Measurements from ENCODE around the gene MAJIN. TPM values are rescaled to one million over a fixed set of nuclear protein-coding genes. Genes with fewer than 3 reads are reported as not detected.

MAJIN gene
- total and polyA plus RNA-seq, 2 experiments from 2014 or later = not detected

- Histone ChIP-seq H3F3A (replicated peaks; ENCODE audit: low read depth) (no peaks in the 10 kb centered on the region), H3K79me2 (replicated peaks; ENCODE audit: insufficient read depth) (no peaks in the 10 kb centered on the region), H2AFZ (no peak overlapping the region), H3K4me1 (ENCODE audit: insufficient read depth) (no peaks in the 10 kb centered on the region), H3K36me3 (ENCODE audit: insufficient read depth) (no peaks in the 10 kb centered on the region), H4K20me1 (replicated peaks; ENCODE audit: insufficient read depth) (no peaks in the 10 kb centered on the region), H3K27me3 (ENCODE audit: insufficient read depth) (no peaks in the 10 kb centered on the region), H3K9me2 (ENCODE audit: insufficient read depth) (no peaks in the 10 kb centered on the region), H3K4me3 (no peak overlapping the region), H3K27ac (ENCODE audit: low read depth) (no peak overlapping the region), H3K4me2 (no peak overlapping the region)
- TF ChIP-seq REST (IDR thresholded peaks at IDR 0.05; ENCODE audit: unreplicated experiment) (no peak), EZH2phosphoT487 (IDR thresholded peaks at IDR 0.05; ENCODE audit: unreplicated experiment) (no peak), POLR2AphosphoS5 (IDR thresholded peaks at IDR 0.05; ENCODE audit: low read depth) (no peak), STAT1 (IDR thresholded peaks at IDR 0.05; ENCODE audit: unreplicated experiment) (no peak), EZH2 (IDR thresholded peaks at IDR 0.05; ENCODE audit: low read depth, unreplicated experiment) (no peak)
- Mint-ChIP-seq H3K27me3 (ENCODE audit: insufficient read depth, low read depth, poor library complexity) (peaks cover 3% of the 10 kb centered on the region), H3K4me3 (no peak overlapping the region), H3K9me3 (no peaks in the 10 kb centered on the region), H3K36me3 (ENCODE audit: low read depth) (no peaks in the 10 kb centered on the region), H3K27ac (no peak overlapping the region), H3K4me1 (no peaks in the 10 kb centered on the region)
- ATAC-seq (no peak), DNase-seq (ENCODE audit: low spot score) (no peak)
Measured at GRCh38 chr11:64951529-64951928, 20.4 kb downstream of the MAJIN start.

DNA sequence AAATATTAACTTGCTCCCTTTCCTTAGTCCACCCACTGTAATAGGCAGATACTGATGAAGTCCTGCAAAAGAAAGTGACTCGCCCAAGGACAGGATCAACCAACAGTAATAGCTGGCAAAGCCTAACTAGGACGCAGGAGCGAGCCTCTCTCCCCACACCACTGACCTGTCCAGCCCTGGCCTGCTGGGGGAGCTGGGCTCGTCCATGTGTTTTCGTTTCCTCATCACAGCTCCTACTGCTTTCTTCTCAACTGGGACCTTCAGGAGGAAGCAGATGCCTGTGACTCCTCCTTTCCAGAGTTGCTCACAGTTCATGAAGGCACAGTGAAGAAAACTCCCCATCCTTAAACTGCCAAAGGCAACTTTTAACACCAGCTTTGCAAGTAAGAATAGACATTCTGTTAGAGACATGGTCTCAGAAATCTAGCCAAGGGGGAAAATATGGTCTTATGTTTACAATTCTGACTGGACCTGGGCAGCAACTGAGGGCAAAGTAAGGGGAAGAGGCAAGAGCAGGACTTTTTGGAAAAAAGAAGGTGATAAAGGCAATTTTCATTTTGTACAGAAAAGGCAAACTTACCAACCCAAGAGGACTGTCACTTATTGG lies 24.6 kb downstream of the MAJIN start:
- Mint-ChIP-seq H3K9me3 (no peaks in the 10 kb centered on the region), H3K4me3 (no peak overlapping the region), H3K27me3 (ENCODE audit: insufficient read depth, low read depth, poor library complexity) (peaks cover 2% of the 10 kb centered on the region), H3K4me1 (peaks cover 2% of the 10 kb centered on the region; the same call in 1 of the 3 replicates), H3K27ac (no peak overlapping the region), H3K36me3 (ENCODE audit: low read depth) (no peaks in the 10 kb centered on the region)
- Histone ChIP-seq H3K9me2 (ENCODE audit: insufficient read depth) (no peaks in the 10 kb centered on the region), H2AFZ (peak overlapping the region; percentile 77), H3K36me3 (ENCODE audit: insufficient read depth) (no peaks in the 10 kb centered on the region), H3F3A (replicated peaks; ENCODE audit: low read depth) (no peaks in the 10 kb centered on the region), H3K27ac (ENCODE audit: low read depth) (no peak overlapping the region), H3K4me3 (no peak overlapping the region), H3K4me1 (ENCODE audit: insufficient read depth) (no peaks in the 10 kb centered on the region), H3K79me2 (replicated peaks; ENCODE audit: insufficient read depth) (no peaks in the 10 kb centered on the region), H3K27me3 (ENCODE audit: insufficient read depth) (no peaks in the 10 kb centered on the region), H4K20me1 (replicated peaks; ENCODE audit: insufficient read depth) (no peaks in the 10 kb centered on the region), H3K4me2 (no peak overlapping the region)
- ATAC-seq (peak; percentile 32; the same call in 1 of the 3 replicates), DNase-seq (ENCODE audit: low spot score) (no peak)
- TF ChIP-seq, protein P1, sequence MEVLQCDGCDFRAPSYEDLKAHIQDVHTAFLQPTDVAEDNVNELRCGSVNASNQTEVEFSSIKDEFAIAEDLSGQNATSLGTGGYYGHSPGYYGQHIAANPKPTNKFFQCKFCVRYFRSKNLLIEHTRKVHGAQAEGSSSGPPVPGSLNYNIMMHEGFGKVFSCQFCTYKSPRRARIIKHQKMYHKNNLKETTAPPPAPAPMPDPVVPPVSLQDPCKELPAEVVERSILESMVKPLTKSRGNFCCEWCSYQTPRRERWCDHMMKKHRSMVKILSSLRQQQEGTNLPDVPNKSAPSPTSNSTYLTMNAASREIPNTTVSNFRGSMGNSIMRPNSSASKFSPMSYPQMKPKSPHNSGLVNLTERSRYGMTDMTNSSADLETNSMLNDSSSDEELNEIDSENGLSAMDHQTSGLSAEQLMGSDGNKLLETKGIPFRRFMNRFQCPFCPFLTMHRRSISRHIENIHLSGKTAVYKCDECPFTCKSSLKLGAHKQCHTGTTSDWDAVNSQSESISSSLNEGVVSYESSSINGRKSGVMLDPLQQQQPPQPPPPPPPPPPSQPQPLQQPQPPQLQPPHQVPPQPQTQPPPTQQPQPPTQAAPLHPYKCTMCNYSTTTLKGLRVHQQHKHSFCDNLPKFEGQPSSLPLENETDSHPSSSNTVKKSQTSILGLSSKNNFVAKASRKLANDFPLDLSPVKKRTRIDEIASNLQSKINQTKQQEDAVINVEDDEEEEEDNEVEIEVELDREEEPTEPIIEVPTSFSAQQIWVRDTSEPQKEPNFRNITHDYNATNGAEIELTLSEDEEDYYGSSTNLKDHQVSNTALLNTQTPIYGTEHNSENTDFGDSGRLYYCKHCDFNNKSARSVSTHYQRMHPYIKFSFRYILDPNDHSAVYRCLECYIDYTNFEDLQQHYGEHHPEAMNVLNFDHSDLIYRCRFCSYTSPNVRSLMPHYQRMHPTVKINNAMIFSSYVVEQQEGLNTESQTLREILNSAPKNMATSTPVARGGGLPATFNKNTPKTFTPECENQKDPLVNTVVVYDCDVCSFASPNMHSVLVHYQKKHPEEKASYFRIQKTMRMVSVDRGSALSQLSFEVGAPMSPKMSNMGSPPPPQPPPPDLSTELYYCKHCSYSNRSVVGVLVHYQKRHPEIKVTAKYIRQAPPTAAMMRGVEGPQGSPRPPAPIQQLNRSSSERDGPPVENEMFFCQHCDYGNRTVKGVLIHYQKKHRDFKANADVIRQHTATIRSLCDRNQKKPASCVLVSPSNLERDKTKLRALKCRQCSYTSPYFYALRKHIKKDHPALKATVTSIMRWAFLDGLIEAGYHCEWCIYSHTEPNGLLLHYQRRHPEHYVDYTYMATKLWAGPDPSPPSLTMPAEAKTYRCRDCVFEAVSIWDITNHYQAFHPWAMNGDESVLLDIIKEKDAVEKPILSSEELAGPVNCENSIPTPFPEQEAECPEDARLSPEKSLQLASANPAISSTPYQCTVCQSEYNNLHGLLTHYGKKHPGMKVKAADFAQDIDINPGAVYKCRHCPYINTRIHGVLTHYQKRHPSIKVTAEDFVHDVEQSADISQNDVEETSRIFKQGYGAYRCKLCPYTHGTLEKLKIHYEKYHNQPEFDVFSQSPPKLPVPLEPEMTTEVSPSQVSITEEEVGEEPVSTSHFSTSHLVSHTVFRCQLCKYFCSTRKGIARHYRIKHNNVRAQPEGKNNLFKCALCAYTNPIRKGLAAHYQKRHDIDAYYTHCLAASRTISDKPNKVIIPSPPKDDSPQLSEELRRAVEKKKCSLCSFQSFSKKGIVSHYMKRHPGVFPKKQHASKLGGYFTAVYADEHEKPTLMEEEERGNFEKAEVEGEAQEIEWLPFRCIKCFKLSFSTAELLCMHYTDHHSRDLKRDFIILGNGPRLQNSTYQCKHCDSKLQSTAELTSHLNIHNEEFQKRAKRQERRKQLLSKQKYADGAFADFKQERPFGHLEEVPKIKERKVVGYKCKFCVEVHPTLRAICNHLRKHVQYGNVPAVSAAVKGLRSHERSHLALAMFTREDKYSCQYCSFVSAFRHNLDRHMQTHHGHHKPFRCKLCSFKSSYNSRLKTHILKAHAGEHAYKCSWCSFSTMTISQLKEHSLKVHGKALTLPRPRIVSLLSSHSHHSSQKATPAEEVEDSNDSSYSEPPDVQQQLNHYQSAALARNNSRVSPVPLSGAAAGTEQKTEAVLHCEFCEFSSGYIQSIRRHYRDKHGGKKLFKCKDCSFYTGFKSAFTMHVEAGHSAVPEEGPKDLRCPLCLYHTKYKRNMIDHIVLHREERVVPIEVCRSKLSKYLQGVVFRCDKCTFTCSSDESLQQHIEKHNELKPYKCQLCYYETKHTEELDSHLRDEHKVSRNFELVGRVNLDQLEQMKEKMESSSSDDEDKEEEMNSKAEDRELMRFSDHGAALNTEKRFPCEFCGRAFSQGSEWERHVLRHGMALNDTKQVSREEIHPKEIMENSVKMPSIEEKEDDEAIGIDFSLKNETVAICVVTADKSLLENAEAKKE (CRISPR knock-in tag; IDR thresholded peaks at IDR 0.05) = no peak
- TF ChIP-seq NANOG (IDR thresholded peaks at IDR 0.05; ENCODE audit: borderline replicate concordance) = no peak
- no peak for TF ChIP-seq EZH2 (IDR thresholded peaks at IDR 0.05; ENCODE audit: low read depth, unreplicated experiment)
- 0 out of 4 replicates have a peak, but pooled peaks of 1 of the 2 experiments have one; percentile 3 for TF ChIP-seq CTCF (conservative IDR thresholded peaks at IDR 0.05; ENCODE audit: low read depth in 2 of 2)
